Femur (tissue), 1 donor: ENCODE results near the gene RPS18.
"Not testable (repeated sequence)": the region's sequence is repeated elsewhere in the genome, so short reads cannot be mapped to it uniquely, and the experiment has no call there.

ENCODE experiments used
- DNase-seq: peaks from one replicate; pipeline ENCODE4 v3.0.0-alpha.2; 2017

The RPS18 gene

DNA sequence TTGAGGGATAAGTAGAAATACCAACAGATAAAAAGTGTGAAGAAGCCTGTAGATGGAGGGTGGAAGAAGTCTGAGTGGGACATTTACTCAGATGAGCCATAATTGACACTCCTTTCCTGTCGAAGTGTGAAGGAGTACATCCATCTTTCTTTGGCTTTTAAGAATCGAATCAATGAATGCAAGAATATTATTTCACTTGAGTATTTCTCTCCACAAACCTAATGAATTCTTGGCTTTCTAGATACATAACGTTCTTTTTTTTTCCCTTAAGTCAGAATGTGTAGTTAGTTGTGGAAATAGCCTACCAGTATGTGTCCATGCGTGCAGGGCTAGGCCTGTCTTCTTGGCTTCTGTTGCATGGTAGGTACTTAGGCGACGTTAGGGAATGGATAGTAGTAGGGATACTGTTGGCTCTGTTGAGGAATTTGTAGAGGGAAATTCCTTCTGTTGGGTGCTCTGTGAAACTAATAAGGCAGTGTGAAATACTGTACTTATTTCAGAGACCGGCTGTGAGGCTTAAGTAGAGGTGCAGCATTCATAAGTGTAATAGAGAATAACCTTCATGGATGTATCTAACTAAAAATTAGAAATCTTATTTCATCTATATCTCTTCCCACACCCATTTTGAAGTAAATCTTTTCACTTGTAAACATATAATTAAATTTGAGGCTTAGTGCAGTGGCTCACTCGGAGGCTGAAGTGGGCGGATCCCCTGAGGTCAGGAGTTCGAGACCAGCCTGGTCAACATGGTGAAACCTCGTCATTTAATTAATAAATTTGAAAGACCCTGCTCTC lies 1.5 kb downstream of the RPS18 start:
- DNase-seq = no peak

DNA sequence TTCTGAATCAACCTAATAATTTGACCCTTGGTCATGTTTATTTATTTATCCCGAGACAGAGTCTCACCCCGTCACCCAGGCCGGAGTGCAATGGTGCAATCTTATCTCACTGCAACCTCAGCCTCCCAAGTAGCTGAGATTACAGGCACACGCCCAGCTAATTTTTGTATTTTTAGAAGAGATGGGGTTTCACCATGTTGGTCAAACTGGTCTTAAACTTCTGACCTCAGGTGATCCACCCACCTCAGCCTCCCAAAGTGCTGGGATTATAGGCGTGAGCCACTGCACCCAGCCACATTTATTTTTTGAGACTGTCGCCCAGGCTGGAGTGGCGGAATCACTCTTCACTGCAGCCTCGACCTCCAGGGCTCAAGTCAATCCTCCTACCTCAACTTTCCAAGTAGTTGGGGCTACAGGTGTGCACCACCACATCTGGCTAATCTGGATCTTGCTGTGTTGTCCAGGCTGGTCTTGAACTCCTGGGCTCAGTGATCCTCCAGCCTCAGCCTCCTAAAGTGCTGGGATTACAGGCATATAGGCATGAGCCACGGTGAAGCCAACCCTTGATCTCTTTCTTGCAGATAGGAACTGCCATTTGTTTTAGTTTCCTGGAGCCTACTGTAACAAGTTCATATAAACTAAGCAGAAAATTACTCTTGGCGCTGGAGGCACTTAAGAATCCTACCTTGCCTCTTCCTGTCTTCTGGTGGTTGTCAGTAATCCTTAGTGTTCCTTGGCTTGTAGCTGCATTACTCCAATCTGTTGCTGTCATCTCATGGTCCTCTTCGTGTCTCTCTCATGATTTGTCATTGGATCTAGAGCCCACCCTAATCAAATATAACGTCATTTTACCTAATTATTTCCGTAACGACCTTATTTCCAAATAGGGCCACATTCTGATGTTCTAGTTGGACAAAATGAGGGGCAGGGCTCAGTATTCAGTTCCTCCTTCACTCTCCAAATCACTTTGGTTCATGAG lies 2.3 kb downstream of the RPS18 start:
- no peak for DNase-seq

GRCh38 chr6:33275795-33276580 lies 4.1 kb downstream of the RPS18 start:
- not testable (repeated sequence) for DNase-seq

DNA sequence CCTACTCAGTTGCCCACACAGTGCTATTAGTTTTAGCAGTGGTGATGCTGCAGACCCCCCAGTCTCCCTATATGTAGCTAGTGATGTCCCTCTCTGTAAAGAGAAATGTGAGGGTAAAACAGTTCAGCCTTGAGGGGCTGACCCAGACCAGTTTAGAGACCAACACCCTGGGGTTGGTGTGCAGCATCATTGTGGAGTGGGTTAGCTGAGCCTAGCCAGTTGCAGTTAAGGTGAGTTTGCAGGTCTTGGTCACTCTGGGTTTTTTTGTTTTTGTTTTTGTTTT lies 4.6 kb downstream of the RPS18 start:
- DNase-seq = no peak

DNA sequence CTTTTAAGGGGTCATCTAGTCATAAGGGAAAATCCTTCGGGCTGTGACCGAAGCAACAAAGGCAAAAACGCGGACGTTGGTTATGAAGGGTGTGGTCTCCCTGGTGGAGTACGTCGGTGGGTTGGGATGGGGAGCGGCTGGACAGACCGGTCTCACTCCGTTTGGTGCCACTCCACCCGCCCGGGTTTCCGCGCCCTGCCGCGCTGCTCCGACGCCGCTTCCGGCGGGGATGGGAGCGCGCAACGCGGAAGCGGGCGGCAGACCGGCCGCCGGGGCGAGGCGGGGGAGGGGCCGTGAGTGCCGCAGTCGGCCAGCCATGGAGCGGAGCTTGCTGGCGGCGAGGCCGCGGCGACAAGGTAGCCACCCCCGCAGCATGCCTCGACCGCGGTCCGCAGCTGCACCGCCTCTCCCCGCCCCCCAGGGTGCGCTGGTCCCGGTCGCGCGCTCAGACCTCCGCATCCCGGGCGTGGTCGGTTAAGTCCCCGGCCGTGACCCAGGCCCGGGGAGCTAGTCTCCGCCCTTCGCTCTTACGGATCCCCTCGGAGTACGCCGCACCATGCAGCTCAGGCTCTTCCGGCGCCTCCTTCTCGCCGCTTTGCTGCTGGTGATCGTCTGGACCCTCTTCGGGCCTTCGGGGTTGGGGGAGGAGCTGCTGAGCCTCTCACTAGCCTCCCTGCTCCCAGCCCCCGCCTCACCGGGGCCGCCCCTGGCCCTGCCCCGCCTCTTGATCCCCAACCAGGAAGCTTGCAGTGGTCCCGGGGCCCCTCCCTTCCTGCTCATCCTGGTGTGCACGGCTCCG lies 5.2 kb downstream of the RPS18 start, which contains the start of gene B3GALT4:
TSS of gene B3GALT4 (plus strand) at position 260 of the 799 bp plus-strand sequence. CDS start at position 557, 297 bp downstream.
- DNase-seq = peak; percentile 87

GRCh38 chr6:33277663-33278391 lies 6.0 kb downstream of the RPS18 start:
- peak; percentile 29 for DNase-seq

- DNase-seq = no peak
Observed at GRCh38 chr6:33278392-33278741, 6.5 kb downstream of the RPS18 start.

- no peak for DNase-seq
Observed at GRCh38 chr6:33278810-33279209, 6.9 kb downstream of the RPS18 start.

DNA sequence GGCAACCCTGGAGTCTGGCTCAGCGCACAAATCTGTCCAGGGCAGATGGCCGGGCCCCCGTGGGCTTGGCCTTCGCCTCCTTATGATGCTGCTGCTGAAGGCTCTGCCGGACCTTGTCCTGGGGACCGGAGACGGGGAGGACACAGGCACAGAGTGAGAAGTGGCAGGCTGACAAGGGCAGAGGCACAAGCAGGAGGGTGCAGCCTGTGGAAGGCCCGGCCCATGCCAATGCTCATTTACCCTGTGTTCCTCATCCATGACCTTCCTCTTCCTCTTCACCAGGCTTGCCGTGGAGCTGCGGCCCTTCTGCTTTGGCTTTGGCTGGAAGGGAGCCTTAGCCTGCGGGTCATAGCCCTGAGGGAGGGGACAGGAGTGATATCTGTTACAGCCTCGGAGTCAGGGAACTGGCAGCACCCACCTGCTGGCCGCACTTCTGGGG lies 7.4 kb downstream of the RPS18 start:
- DNase-seq = no peak

- no peak for DNase-seq
Observed at GRCh38 chr6:33279971-33280511, 8.2 kb downstream of the RPS18 start.

DNA sequence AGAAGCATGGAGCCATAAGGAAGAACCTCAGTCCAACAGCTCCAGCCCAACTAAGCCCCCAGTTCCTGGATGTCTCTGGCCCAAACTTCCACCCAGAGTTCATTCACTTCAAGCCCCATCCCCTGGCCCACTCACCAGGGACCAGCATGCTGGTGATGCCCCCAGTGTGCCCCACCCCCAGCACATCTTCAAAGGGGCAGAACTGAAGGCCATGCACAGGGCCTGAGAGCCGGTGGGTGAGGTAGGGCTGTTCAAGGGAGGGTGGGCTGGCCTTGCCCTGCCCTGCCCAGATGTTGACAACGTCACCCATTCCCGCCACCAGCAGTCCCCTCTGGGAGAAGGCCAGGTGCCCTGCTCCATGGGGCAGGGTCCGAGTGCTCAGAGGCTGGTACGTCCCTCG lies 8.7 kb downstream of the RPS18 start:
- no peak for DNase-seq

DNA sequence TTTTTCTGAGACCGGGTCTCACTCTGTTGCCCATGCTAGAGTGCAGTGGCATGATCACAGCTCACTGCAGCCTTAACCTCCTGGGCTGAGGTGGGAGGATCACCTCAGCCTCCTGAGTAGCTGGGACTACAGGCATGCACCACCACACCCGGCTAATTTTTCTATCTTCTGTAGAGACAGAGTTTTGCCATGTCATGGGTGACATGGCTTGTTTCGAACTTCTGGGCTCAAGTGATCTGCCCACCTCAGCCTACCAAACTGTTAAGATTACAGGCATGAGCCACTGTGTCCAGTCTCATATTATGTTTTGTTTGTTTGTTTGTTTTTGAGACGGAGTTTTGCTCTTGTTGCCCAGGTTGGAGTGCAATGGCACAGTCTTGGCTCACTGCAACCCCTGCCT lies 13.3 kb downstream of the RPS18 start:
- not testable (repeated sequence) for DNase-seq

GRCh38 chr6:33286946-33287914 lies 15.4 kb downstream of the RPS18 start:
- no peak for DNase-seq

DNA sequence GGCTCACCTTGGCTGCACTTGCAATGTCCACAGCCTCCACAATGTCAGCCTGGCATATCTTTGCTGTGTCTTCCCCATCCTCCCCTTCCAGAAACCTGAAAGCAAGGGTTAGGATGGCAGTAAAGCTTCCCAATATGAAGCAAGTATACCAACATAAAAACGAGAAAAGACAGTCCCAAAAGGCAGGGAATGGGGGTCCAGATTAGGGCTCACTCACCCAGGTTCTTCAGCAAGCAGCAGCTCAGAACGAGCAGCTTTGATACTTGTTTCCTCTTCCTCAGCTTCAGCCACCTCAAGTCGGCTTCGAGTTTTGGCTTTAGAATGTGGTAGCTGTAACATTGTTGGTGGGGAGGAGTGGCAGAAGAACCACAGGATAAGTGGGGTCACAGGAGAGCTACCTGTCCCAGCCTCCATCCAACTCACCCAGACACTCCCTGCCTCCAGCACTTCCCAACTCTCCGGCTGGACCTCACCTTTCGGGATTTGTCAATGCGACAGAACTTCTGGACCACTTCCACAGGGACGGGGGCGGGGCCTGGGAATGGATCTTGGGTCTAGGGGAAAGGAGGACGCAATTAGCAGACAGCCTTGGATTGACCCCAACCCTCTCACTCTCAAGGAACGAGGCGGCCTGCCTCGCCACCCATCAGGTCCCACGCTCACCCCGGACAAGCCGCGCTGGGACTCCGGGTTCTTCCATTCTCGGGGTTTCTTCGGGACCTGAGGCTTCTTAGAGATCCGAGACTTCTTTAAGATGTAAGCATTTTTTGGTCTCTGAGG lies 16.5 kb downstream of the RPS18 start:
- DNase-seq = no peak

- DNase-seq = peak; percentile 91
Observed at GRCh38 chr6:33288921-33289783, 17.3 kb downstream of the RPS18 start, which contains the start of the genes PFDN6 and WDR46. TSS of gene PFDN6 (plus strand) at chr6:33289601. CDS start at chr6:33289857, 256 bp downstream. TSS of gene WDR46 (minus strand) at chr6:33289239. CDS start at chr6:33289170, 69 bp downstream.

- DNase-seq = no peak
Observed at GRCh38 chr6:33289784-33290315, 18.0 kb downstream of the RPS18 start.

DNA sequence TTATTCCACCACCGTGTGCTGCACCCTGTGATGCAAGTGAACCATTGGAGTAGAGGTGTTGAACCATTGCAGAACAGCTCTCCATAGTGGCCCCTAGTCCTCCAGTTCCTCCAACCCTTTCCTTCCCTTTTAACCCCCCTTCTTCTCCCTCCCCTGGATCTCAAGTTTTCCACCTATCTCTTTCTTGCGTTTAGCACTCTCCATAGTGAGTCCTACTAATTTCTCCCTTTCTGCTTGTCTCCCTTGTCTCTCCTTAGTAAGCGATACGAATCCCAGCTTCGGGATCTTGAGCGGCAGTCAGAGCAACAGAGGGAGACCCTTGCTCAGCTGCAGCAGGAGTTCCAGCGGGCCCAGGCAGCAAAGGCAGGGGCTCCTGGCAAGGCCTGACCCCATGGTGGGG lies 18.6 kb downstream of the RPS18 start:
- no peak for DNase-seq
